Adrenal gland (tissue), 12 donors: ENCODE measurements around the gene PPP2R5C. TPM values are rescaled to one million over a fixed set of nuclear protein-coding genes. Genes with fewer than 3 reads are reported as not detected.
A peak's percentile ranks its signal among the peaks of the same experiment; 100 is the strongest.

Source experiments
- DNase-seq, 7 donors: peaks; one replicate each; pipeline ENCODE4 v3.0.0-alpha.2; 2019 to 2020
- H3K27ac ChIP-seq, 5 donors: fragments of 200-600 bp; sonication (generic) in 4 of 5; 1 replicate in 3 of 5; 2 replicates in 2 of 5; pipeline versions ENCODE4 v1.5.1 to v1.8.0; 2016 to 2020; ENCODE audit warnings: mild to moderate bottlenecking in 1 of 5
- H3K27me3 ChIP-seq: fragments of 200-600 bp; 2 replicates; pipeline ENCODE4 v1.8.0; 2021
- H3K36me3 ChIP-seq, 2 donors: fragments of 200-600 bp; replicated peaks in 1 of 2; 1 replicate in 1 of 2; 2 replicates in 1 of 2; pipeline versions ENCODE4 v1.5.1 to v1.8.0; 2018 to 2022
- H3K4me1 ChIP-seq, 2 donors: fragments of 200-600 bp; replicated peaks in 1 of 2; 1 replicate in 1 of 2; 2 replicates in 1 of 2; pipeline versions ENCODE4 v1.5.1 to v1.8.0; 2018 to 2021
- H3K4me3 ChIP-seq, 4 donors: fragments of 200-600 bp; sonication (generic) in 3 of 4; one replicate each; pipeline ENCODE4 v1.5.1; 2016 to 2018
- H3K9me3 ChIP-seq, 3 donors: fragments of 200-600 bp; sonication (generic) in 1 of 3; replicated peaks in 1 of 3; 1 replicate in 2 of 3; 2 replicates in 1 of 3; pipeline versions ENCODE4 v1.5.1 to v1.8.0; 2016 to 2021
- POLR2A ChIP-seq, 2 donors: fragments of 450-650 bp; IDR thresholded peaks; one replicate each; pipeline ENCODE4 v1.6.1; 2017; ENCODE audit warnings: antibody characterized with exemption in 2 of 2, mild to moderate bottlenecking in 2 of 2, moderate library complexity in 1 of 2
- WGBS, 4 donors: extraction: QIAGEN DNeasy Blood & Tissue Kit in 2 of 4; methylation state at CpG; one replicate each; pipeline versions ENCODE4 v1.1.5 to v1.1.7; 2013 to 2017; 5-methylcytosine and 5-hydroxymethylcytosine counted together
- intact Hi-C, 2 donors: fragments of 100-400 bp; cut with DNase I; formaldehyde crosslinking; loops; one replicate each; pipeline versions ENCODE4 v1.14.1 to v1.15.0; 2022 to 2023
- polyA plus RNA-seq, 3 donors: library from polyadenylated mRNA; stranded (reverse); fragments of 200-250 nt in 2 of 3; fragments of 350-450 nt in 1 of 3; fragmentation: Illumina TruSeq in 1 of 3; extraction: RNeasy Lipid Tissue Mini Kit (QIAGEN cat#74804) in 1 of 3; gene quantifications; one replicate each; pipeline ENCODE4 v1.2.3, GENCODE V29; 2013 to 2014
- total RNA-seq, 9 donors: library from RNA; depleted of rRNA in 4 of 9; stranded (reverse); fragments of >200 nt in 4 of 9; fragments of 120-200 nt in 1 of 9; fragmentation: NEBNext Ultra II Directional in 1 of 9; extraction: Animal tissue kit (Norgen Biotek cat#: 25700) in 1 of 9; gene quantifications; one replicate each; pipeline versions ENCODE4 v1.1.0 to v1.2.4, GENCODE V29; 2013 to 2023
- TF ChIP-seq, protein P1 (sequence below), 6 experiments: fragments of 450-650 bp in 4 of 6; fragments of 200-600 bp in 2 of 6; sonication (generic) in 1 of 6; IDR thresholded peaks; 1 replicate in 5 of 6; 2 replicates in 1 of 6; pipeline versions ENCODE4 v1.5.1 to v1.8.0; 2016 to 2021; ENCODE audit warnings: antibody characterized with exemption in 6 of 6, mild to moderate bottlenecking in 2 of 6, moderate library complexity in 1 of 6
- donor health status: healthy with polysubstance abuse.
- donor health status: Bipolar disorder and iron deficiency.
- donor health status: DM: yes; HTN: yes; CAD: no.
- donor health status: DM: no; HTN: no; CAD: no.
- donor health status: DM: no; HTN: no; CAD: no.
- donor health status: DM: yes; HTN: yes; CAD: no.

The PPP2R5C gene
- total and polyA plus RNA-seq, 12 donors, result 66.5 to 216 (median 134) TPM

DNA sequence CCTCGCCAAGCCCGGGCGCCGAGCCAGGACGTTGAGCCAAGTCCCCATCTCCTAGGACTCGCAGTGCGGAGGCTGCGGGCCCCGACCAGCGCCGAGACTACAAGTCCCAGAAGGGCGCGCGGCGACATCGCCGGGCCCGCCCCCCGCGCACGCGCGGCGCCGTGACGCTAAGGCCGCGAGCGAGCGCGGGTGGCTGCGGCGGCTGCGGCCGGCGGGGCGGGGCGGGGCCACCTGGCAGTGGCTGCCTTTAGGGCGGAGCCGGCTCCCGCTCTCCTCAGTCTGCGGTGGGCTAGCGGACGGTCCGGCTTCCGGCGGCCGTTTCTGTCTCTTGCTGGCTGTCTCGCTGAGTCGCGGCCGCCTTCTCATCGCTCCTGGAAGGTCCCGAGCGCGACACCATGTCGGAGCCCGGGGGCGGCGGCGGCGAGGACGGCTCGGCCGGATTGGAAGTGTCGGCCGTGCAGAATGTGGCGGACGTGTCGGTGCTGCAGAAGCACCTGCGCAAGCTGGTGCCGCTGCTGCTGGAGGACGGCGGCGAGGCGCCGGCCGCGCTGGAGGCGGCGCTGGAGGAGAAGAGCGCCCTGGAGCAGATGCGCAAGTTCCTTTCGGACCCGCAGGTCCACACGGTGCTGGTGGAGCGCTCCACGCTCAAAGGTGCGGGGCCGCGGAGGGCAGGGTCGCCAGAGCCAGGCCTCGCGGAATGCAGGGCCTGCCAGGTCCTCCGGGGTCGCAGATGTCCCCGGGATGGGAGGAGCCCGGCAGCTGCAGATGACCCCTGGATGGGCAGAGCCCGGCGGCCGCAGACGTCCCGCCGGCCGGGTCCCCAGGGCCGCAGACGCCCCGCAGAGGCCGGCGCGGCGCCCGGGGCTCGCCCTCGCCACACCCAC is 203.0 kb downstream of the PPP2R5C start, which contains the start of gene DYNC1H1:
Gene DYNC1H1, plus strand, starts transcription at position 277 of the 884 bp plus-strand sequence. Its CDS starts 119 bp downstream, at position 396.
- H3K36me3 ChIP-seq, result peaks cover 0 to 4% of the 10 kb centered on the region in 2 donors
- intact Hi-C loops, result no loop called here
- WGBS, 4 donors, result 0% methylated on average over 14 to 115 of the region's 115 CpGs
- H3K4me3 ChIP-seq, result peak within 1 kb of the TSS; percentile 81 to 100 (median 94)
- H3K27me3 ChIP-seq, result no peaks in the 10 kb centered on the region
- DNase-seq, result peak; percentile 94 to 99 (median 98)
- H3K27ac ChIP-seq, result peak within 1 kb of the TSS; percentile 53 to 96 (median 95)
- TF ChIP-seq, protein P1, sequence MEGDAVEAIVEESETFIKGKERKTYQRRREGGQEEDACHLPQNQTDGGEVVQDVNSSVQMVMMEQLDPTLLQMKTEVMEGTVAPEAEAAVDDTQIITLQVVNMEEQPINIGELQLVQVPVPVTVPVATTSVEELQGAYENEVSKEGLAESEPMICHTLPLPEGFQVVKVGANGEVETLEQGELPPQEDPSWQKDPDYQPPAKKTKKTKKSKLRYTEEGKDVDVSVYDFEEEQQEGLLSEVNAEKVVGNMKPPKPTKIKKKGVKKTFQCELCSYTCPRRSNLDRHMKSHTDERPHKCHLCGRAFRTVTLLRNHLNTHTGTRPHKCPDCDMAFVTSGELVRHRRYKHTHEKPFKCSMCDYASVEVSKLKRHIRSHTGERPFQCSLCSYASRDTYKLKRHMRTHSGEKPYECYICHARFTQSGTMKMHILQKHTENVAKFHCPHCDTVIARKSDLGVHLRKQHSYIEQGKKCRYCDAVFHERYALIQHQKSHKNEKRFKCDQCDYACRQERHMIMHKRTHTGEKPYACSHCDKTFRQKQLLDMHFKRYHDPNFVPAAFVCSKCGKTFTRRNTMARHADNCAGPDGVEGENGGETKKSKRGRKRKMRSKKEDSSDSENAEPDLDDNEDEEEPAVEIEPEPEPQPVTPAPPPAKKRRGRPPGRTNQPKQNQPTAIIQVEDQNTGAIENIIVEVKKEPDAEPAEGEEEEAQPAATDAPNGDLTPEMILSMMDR (IDR thresholded peaks at IDR 0.05), result no peak
- TF ChIP-seq POLR2A (IDR thresholded peaks at IDR 0.05), result peak; percentile 98 to 99
- H3K4me1 ChIP-seq, result peaks cover 7 to 35% of the 10 kb centered on the region in 2 donors
- no peaks in the 10 kb centered on the region for H3K9me3 ChIP-seq

DNA sequence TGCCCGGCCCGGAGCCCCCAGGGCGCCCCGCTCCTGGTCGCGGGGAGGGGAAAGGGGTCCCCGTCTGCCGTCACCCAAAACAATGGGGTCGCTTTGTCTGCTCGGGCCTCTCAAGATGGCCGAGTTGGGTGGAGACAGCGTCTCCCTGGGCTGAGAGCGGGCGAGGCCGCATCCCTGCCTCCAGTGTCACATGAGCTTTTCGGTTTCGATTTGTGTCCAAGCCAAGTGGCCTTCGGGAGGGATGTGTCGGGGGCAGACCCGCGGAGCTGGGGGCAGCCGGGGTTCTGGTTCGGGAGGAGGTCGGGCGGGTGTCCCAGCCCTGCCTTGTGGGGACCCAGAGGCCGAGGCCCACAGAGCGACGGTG is 203.7 kb downstream of the PPP2R5C start:
- 0% methylated on average over 8 to 28 of the region's 28 CpGs; no CpG with 5 or more reads in 1 of the 4 donors for WGBS, 4 donors
- H3K9me3 ChIP-seq, result no peaks in the 10 kb centered on the region
- intact Hi-C loops, result no loop called here
- peaks cover 0 to 8% of the 10 kb centered on the region in 2 donors for H3K36me3 ChIP-seq
- DNase-seq, result peak; percentile 72 to 91 (median 80)
- H3K4me1 ChIP-seq, result peaks cover 7 to 35% of the 10 kb centered on the region in 2 donors
- no peaks in the 10 kb centered on the region for H3K27me3 ChIP-seq
- peak overlapping the region; percentile 53 to 96 (median 95) for H3K27ac ChIP-seq
- peak in 1 of 2 donors; percentile 28 for TF ChIP-seq POLR2A (IDR thresholded peaks at IDR 0.05)
- TF ChIP-seq, protein P1 (IDR thresholded peaks at IDR 0.05), result no peak
- peak overlapping the region; percentile 81 to 100 (median 94) for H3K4me3 ChIP-seq

DNA sequence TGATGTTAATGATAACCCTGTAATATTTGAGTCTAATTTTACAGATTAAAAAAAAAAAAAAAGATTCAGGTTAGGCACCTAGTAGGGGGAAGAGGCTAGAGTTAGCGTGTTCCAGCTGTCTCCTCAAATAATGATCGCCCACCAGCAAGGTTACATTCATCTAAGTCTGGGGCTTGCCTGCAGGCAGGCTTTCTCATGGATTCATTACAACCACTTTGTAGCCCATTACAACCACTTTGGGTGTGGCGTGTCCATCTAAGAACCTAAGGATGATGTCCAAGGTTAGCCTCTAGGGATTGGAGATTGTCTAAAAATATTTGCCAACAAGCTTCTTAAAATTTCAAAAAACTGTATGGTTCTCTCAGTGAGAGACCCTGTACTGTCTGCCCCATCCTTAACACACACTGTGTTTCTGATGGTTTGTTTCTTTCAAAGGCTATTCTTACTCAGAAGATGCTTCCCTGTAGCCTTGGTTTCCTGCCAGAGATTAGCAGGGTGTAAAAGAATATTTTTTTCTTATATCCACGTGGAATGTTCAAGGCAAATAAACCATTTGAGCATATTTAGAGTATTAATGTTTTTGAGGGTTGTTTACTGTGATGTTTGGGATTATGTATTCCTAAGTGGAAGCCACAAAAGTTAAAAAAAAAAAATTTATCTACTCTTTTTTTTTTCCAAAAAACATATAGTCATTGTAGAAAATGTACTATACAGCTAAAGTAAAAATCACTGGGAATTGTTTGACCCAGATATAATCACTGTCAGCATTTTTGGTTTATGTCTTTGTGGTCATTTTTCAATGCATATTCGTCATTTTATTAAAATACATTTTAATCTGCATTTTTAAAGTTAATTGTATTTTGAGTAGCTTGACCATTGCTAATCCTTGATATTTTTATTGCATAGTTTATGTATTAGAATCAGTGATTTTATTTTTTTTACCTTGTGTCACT is 204.5 kb downstream of the PPP2R5C start:
- intact Hi-C loops, result no loop called here
- Histone ChIP-seq H3K9me3 (no peaks in the 10 kb centered on the region), H3K4me1 (peaks cover 7 to 35% of the 10 kb centered on the region in 2 donors), H3K4me3 (peak overlapping the region in 2 of 4 donors; percentile 92 to 96), H3K36me3 (peaks cover 0 to 8% of the 10 kb centered on the region in 2 donors), H3K27me3 (no peaks in the 10 kb centered on the region), H3K27ac (peak overlapping the region in 4 of 5 donors; percentile 95 to 96 (median 96))
- TF ChIP-seq, protein P1 (IDR thresholded peaks at IDR 0.05), result no peak
- no peak for TF ChIP-seq POLR2A (IDR thresholded peaks at IDR 0.05)
- peak in 2 of 7 donors; percentile 18 to 45 for DNase-seq
- WGBS, 4 donors, result 28 to 38% (median 30%) methylated on average over 5 of the region's 5 CpGs
